Activated effector memory CD4-positive, alpha-beta T cell treated with anti-CD3 and anti-CD28 coated beads, Interleukin-2, amount 50 U/mL, for 16 hours (primary cell): ENCODE measurements around the gene CDYL2.
"Not testable (repeated sequence)": the region's sequence is repeated elsewhere in the genome, so short reads cannot be mapped to it uniquely, and the experiment has no call there.

Experiments
- DNase-seq: peaks from one replicate; pipeline ENCODE4 v3.0.0-alpha.2; 2020

Gene CDYL2

GRCh38 chr16:80804526-80805383 is at the start of gene CDYL2:
Gene CDYL2, minus strand, starts transcription at chr16:80804598. Its CDS starts 425 bp downstream, at chr16:80804173.
- peak; percentile 83 for DNase-seq

- DNase-seq, result peak; percentile 63
Observed at GRCh38 chr16:80852261-80852872, 48.0 kb upstream of the CDYL2 start.

- no peak for DNase-seq
Observed at GRCh38 chr16:80851831-80852230, 47.4 kb upstream of the CDYL2 start.

- DNase-seq, result no peak
Observed at GRCh38 chr16:80850757-80851156, 46.4 kb upstream of the CDYL2 start.

GRCh38 chr16:80848862-80849261 is 44.5 kb upstream of the CDYL2 start:
- DNase-seq, result no peak

- DNase-seq, result no peak
Observed at GRCh38 chr16:80846680-80847079, 42.3 kb upstream of the CDYL2 start.

GRCh38 chr16:80846275-80846674 is 41.9 kb upstream of the CDYL2 start:
- DNase-seq, result no peak

GRCh38 chr16:80844395-80844794 is 40.0 kb upstream of the CDYL2 start:
- DNase-seq, result no peak

GRCh38 chr16:80841231-80841630 is 36.8 kb upstream of the CDYL2 start:
- no peak for DNase-seq

- DNase-seq, result no peak
Observed at GRCh38 chr16:80837533-80838147, 33.2 kb upstream of the CDYL2 start.

- DNase-seq, result no peak
Observed at GRCh38 chr16:80836846-80837245, 32.4 kb upstream of the CDYL2 start.

GRCh38 chr16:80836202-80836601 is 31.8 kb upstream of the CDYL2 start:
- DNase-seq, result no peak

- DNase-seq, result no peak
Observed at GRCh38 chr16:80831039-80831438, 26.6 kb upstream of the CDYL2 start.

GRCh38 chr16:80828495-80828894 is 24.1 kb upstream of the CDYL2 start:
- DNase-seq, result no peak

GRCh38 chr16:80827007-80827406 is 22.6 kb upstream of the CDYL2 start:
- DNase-seq, result no peak

GRCh38 chr16:80825365-80825758 is 21.0 kb upstream of the CDYL2 start:
- no peak for DNase-seq

- peak; percentile 66 for DNase-seq
Observed at GRCh38 chr16:80824623-80825364, 20.4 kb upstream of the CDYL2 start.

GRCh38 chr16:80819988-80820387 is 15.6 kb upstream of the CDYL2 start:
- no peak for DNase-seq

GRCh38 chr16:80816356-80816755 is 12.0 kb upstream of the CDYL2 start:
- no peak for DNase-seq

GRCh38 chr16:80815278-80815677 is 10.9 kb upstream of the CDYL2 start:
- DNase-seq, result not testable (repeated sequence)

- DNase-seq, result no peak
Observed at GRCh38 chr16:80812593-80812992, 8.2 kb upstream of the CDYL2 start.

GRCh38 chr16:80809366-80809765 is 5.0 kb upstream of the CDYL2 start:
- DNase-seq, result no peak

- no peak for DNase-seq
Observed at GRCh38 chr16:80807906-80808305, 3.5 kb upstream of the CDYL2 start.
